ENCODE results near the gene PDGFA. TPM values are rescaled to one million over a fixed set of nuclear protein-coding genes. Genes with fewer than 3 reads are reported as not detected.

The PDGFA gene
- total RNA-seq, 2 experiments from 2014 or later, result 5.2 to 5.3 TPM

DNA sequence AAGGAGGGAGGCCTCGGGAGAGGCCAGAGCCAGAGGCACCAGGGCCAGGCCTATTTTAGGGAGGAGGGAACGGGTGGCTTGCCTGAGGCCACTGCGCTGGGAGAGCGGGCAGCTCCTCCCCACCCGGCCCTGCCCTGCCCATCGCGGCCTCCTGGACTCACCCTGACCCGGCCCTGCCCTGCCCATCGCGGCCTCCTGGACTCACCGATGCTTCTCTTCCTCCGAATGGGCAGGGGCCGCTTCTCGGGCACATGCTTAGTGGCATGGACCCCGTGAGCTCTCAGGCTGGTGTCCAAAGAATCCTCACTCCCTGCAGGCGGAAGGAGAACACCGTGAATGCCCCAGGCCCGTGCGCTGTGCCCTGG, 7.5 kb downstream of the PDGFA start:
- no peak overlapping the region for H3K27ac Mint-ChIP-seq
- DNase-seq (no peak), ATAC-seq (no peak)
- H3K9me3 Mint-ChIP-seq (ENCODE audit: low read depth), result no peaks in the 10 kb centered on the region
- H3K4me1 Mint-ChIP-seq, result peaks cover 7% of the 10 kb centered on the region
- no peaks in the 10 kb centered on the region for H3K36me3 Mint-ChIP-seq (ENCODE audit: low read depth)
- intact Hi-C loops (cut with DNase I, micrococcal nuclease), result no loop called here
- peaks cover 13% of the 10 kb centered on the region for H3K27me3 Mint-ChIP-seq
- POLR2A ChIA-PET, result no interaction called here
- no peak overlapping the region for H3K4me3 Mint-ChIP-seq
- CTCF ChIA-PET, result no interaction called here

DNA sequence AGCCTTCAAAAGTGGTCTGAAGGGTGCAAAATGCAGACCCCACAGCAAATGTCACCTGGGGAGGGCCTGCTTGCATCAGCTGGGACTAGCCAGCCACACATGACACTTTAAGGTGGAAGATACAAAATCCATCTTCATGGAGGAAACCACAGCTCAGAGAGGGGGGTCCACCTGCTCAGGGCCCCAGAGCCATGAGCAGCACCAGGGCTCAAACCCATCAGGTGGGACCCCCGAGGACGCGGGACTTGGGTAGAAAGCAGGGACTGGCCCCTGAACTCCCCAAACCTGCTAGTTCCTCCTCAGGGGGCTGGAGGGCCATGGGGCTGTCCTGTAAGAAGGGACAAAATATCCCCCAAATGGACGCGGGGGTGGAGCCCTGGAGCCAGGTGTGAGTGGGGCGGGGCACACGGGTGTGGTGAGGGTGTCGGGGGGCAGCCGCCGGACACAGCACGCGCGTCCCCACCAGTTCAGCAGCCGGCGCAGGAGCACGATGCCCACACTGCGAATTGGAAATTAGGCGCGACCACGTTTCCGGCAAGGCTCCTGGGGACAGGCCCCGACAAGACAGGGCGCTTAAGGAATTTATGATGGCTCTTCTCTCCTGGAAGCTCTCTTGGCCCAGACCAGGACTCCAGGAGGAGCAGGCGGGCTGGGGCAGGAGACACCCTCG, 8.0 kb downstream of the PDGFA start:
- no peak overlapping the region for H3K27ac Mint-ChIP-seq
- peaks cover 7% of the 10 kb centered on the region for H3K4me1 Mint-ChIP-seq
- POLR2A ChIA-PET, result no interaction called here
- intact Hi-C loops (cut with DNase I, micrococcal nuclease), result no loop called here
- ATAC-seq, result no peak
- H3K27me3 Mint-ChIP-seq, result peaks cover 13% of the 10 kb centered on the region
- CTCF ChIA-PET, result no interaction called here
- DNase-seq, result no peak
- H3K4me3 Mint-ChIP-seq, result no peak overlapping the region
- H3K36me3 Mint-ChIP-seq (ENCODE audit: low read depth), result no peaks in the 10 kb centered on the region
- H3K9me3 Mint-ChIP-seq (ENCODE audit: low read depth), result no peaks in the 10 kb centered on the region

- Mint-ChIP-seq H3K27ac (no peak overlapping the region), H3K36me3 (ENCODE audit: low read depth) (no peaks in the 10 kb centered on the region), H3K27me3 (peaks cover 8% of the 10 kb centered on the region), H3K9me3 (ENCODE audit: low read depth) (no peaks in the 10 kb centered on the region), H3K4me1 (peaks cover 7% of the 10 kb centered on the region), H3K4me3 (no peak overlapping the region)
- ATAC-seq, result no peak
- intact Hi-C loops (cut with DNase I, micrococcal nuclease), result no loop called here
- ChIA-PET CTCF (no interaction called here), POLR2A (no interaction called here)
- no peak for DNase-seq
These were observed 8.8 kb downstream of the PDGFA start for GRCh38 chr7:510782-511281.

GRCh38 chr7:510131-510481, 9.5 kb downstream of the PDGFA start:
- no peak overlapping the region for H3K4me3 Mint-ChIP-seq
- H3K27me3 Mint-ChIP-seq, result peaks cover 1% of the 10 kb centered on the region
- intact Hi-C loops (cut with DNase I, micrococcal nuclease), result no loop called here
- no peak overlapping the region for H3K27ac Mint-ChIP-seq
- no peak for DNase-seq
- H3K36me3 Mint-ChIP-seq (ENCODE audit: low read depth), result no peaks in the 10 kb centered on the region
- H3K9me3 Mint-ChIP-seq (ENCODE audit: low read depth), result no peaks in the 10 kb centered on the region
- ATAC-seq, result no peak
- peaks cover 7% of the 10 kb centered on the region for H3K4me1 Mint-ChIP-seq
- CTCF ChIA-PET, result no interaction called here
- POLR2A ChIA-PET, result no interaction called here

DNA sequence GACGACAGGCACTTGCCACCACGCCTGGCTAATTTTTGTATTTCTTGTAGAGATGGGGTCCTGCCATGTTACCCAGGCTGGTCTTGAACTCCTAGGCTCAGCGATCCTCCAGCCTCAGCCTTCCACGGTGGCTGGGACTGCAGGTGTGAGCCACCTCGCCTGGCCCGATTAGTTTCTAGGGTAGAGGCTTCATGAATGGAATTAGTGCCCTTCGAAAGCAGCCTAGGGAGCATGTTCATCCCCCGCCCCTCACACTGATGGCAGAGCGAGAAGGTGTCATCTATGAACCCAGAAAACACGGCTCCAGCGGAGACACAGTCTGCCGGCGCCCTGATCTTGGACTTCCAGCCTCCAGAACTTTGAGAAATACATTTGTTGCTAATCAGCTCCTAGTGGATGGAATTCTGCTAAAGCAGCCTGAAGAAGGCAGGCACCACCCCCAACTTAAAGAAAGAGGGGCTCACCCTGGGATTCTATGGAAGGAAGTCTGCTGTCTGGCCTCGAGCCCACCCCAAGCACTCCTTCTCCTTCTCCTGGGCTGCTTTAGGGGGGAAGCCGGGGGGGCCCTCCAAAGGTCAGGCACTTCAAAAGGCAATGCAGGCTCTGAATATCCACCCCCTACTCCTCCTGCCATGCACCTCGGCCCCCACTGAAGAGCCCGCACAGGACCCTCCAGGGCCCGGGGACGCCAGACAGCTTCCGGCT, 10.1 kb downstream of the PDGFA start:
- ChIA-PET CTCF (no interaction called here), POLR2A (no interaction called here)
- no peak overlapping the region for H3K4me3 Mint-ChIP-seq
- no peak overlapping the region for H3K27ac Mint-ChIP-seq
- ATAC-seq, result no peak
- peaks cover 7% of the 10 kb centered on the region for H3K4me1 Mint-ChIP-seq
- H3K9me3 Mint-ChIP-seq (ENCODE audit: low read depth), result no peaks in the 10 kb centered on the region
- no peak for DNase-seq
- intact Hi-C loops (cut with DNase I, micrococcal nuclease), result no loop called here
- H3K27me3 Mint-ChIP-seq, result no peaks in the 10 kb centered on the region
- no peaks in the 10 kb centered on the region for H3K36me3 Mint-ChIP-seq (ENCODE audit: low read depth)

DNA sequence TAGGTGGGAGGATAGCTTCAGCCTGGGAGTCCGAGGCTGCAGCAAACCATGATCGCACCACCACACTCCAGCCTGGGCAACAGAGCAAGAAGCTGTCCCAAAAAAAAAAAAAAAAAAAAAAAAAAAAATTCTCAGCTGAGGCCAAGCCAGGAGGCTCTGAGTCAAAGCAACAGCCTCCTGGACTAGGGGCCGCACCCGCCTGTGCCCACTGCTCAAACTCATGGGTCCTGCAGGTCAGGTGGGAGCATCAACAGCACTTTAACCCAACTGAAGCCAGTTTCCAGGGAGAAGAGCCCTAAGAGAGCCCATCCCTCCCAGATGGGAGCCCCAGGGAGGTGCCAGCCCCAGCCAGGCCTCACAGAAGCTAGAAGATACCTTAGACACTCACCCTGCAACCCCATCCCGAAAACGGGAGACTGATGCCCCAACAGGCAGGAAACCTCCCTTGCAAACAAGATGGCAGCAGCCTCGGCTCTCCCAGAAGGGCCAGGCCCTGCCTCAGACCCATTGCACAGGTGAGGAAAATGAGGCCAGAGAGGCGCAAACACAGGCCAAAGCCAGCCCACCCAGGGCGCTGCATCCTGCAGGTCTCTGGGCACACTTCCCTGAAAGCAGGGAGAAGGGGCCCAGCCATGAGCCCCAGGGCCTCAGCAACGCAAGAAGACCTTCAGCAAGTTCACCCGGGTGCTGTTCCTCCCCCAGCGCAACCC, 11.0 kb downstream of the PDGFA start:
- ATAC-seq (no peak), DNase-seq (no peak)
- H3K36me3 Mint-ChIP-seq (ENCODE audit: low read depth), result no peaks in the 10 kb centered on the region
- CTCF ChIA-PET, result no interaction called here
- no peaks in the 10 kb centered on the region for H3K27me3 Mint-ChIP-seq
- intact Hi-C loops (cut with DNase I, micrococcal nuclease), result no loop called here
- H3K4me1 Mint-ChIP-seq, result peaks cover 1% of the 10 kb centered on the region
- H3K27ac Mint-ChIP-seq, result no peak overlapping the region
- no peak overlapping the region for H3K4me3 Mint-ChIP-seq
- POLR2A ChIA-PET, result no interaction called here
- no peaks in the 10 kb centered on the region for H3K9me3 Mint-ChIP-seq (ENCODE audit: low read depth)

DNA sequence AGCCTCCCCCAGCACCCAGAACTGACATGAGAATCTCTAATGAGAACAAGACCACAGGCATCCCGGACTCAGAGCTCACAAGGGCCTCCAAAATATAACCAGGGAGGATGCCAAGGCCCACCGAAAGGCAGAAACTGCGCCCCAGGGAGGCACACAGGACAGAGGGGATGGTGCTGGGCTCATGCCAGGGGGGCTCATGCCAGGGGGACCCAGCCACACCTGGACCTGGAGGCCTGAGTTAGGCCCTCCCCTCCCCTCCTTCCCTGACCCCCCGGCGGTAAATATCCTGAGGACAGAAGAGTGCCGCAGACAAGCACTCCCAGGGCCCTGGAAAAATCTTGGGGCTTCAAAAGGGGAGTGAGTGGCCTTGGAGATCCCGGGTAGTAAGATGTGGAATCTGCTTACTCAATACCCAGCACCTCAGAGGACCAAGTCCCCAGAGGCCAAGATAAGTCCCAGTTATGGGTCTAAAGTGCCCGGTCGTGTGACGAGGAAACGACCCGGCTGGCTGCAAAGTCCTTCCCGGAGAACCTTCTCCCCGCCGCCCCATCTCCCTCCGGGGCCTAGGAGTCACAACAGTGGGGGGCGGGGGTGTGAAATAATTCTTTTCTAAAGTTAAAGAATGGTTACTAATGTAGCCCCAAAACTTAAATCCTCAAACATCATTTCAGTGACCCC, 11.9 kb downstream of the PDGFA start:
- no peaks in the 10 kb centered on the region for H3K9me3 Mint-ChIP-seq (ENCODE audit: low read depth)
- no peaks in the 10 kb centered on the region for H3K4me1 Mint-ChIP-seq
- H3K36me3 Mint-ChIP-seq (ENCODE audit: low read depth), result no peaks in the 10 kb centered on the region
- DNase-seq (no peak), ATAC-seq (no peak)
- H3K27me3 Mint-ChIP-seq, result no peaks in the 10 kb centered on the region
- no peak overlapping the region for H3K27ac Mint-ChIP-seq
- H3K4me3 Mint-ChIP-seq, result no peak overlapping the region
- intact Hi-C loops (cut with DNase I, micrococcal nuclease), result no loop called here
- POLR2A ChIA-PET, result no interaction called here
- CTCF ChIA-PET, result no interaction called here

DNA sequence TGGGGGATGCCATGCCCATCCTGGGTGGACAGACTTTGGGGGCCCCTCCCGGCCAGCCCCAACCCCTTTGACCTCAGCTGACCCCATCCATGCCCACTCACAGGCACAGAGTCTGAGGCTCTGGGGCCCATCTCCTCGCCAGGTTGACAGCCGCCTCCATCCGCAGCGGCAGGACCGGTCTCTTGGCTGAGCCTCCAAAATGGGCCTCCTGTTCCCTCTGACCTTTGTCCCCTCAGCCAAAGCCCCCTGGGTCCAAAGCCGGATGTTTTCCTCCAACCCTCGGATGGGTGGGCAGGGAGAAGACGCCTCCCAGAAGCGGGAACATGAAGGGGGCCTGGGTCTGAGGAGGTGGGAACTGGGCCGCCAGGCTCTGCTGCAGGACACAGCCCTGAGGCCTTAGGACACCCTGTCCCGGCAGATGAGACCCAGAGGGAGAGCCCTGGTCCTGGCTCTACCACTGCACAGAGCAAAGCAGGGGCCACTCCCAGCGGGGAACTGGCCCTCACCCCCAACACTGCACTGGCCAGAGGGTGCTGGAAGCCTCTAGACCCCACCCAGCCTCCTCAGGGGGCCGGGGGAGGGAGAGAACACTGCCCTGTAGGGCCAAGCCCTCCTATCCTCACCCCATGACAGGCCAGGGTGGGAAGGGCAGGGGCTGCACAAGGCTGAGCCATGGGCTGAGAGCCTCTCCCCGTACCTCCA, 12.6 kb downstream of the PDGFA start:
- intact Hi-C loops (cut with DNase I, micrococcal nuclease), result no loop called here
- ChIA-PET CTCF (no interaction called here), POLR2A (no interaction called here)
- no peak for ATAC-seq
- Mint-ChIP-seq H3K9me3 (ENCODE audit: low read depth) (no peaks in the 10 kb centered on the region), H3K36me3 (ENCODE audit: low read depth) (no peaks in the 10 kb centered on the region), H3K27me3 (no peaks in the 10 kb centered on the region), H3K4me3 (no peak overlapping the region), H3K27ac (no peak overlapping the region), H3K4me1 (no peaks in the 10 kb centered on the region)
- no peak for DNase-seq

DNA sequence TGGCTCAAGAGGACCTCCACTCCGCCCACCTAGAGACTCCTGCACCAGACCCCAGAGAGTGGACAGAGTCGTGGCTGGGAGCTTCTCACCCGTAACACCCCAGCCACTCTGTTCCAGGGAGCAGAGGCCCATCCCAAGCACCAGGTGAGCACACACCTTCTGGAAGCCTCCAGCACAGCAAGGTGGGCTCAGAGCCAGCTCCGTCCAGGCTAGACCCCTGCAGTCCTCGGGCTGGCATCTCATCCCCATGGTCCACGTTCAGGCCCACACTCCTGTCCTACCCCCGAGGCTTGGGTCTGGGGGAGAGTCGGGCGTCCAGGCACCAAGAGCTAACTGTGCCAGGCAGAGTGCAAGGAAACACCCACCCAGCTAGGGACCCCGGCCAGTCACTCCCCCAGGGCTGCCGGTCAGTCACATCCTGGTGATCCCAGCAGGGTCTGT, 13.2 kb downstream of the PDGFA start:
- no peak overlapping the region for H3K4me3 Mint-ChIP-seq
- ChIA-PET CTCF (no interaction called here), POLR2A (no interaction called here)
- no peak overlapping the region for H3K27ac Mint-ChIP-seq
- H3K4me1 Mint-ChIP-seq, result no peaks in the 10 kb centered on the region
- no peaks in the 10 kb centered on the region for H3K27me3 Mint-ChIP-seq
- DNase-seq (no peak), ATAC-seq (no peak)
- no peaks in the 10 kb centered on the region for H3K36me3 Mint-ChIP-seq (ENCODE audit: low read depth)
- no peaks in the 10 kb centered on the region for H3K9me3 Mint-ChIP-seq (ENCODE audit: low read depth)
- intact Hi-C loops (cut with DNase I, micrococcal nuclease), result no loop called here

- POLR2A ChIA-PET, result no interaction called here
- intact Hi-C loops (cut with DNase I, micrococcal nuclease), result no loop called here
- H3K4me3 Mint-ChIP-seq, result no peak overlapping the region
- CTCF ChIA-PET, result no interaction called here
- no peak for ATAC-seq
- H3K27me3 Mint-ChIP-seq, result no peaks in the 10 kb centered on the region
- no peaks in the 10 kb centered on the region for H3K9me3 Mint-ChIP-seq (ENCODE audit: low read depth)
- H3K4me1 Mint-ChIP-seq, result no peaks in the 10 kb centered on the region
- H3K36me3 Mint-ChIP-seq (ENCODE audit: low read depth), result no peaks in the 10 kb centered on the region
- DNase-seq, result no peak
- H3K27ac Mint-ChIP-seq, result no peak overlapping the region
These were observed 14.5 kb downstream of the PDGFA start for GRCh38 chr7:505171-505570.

DNA sequence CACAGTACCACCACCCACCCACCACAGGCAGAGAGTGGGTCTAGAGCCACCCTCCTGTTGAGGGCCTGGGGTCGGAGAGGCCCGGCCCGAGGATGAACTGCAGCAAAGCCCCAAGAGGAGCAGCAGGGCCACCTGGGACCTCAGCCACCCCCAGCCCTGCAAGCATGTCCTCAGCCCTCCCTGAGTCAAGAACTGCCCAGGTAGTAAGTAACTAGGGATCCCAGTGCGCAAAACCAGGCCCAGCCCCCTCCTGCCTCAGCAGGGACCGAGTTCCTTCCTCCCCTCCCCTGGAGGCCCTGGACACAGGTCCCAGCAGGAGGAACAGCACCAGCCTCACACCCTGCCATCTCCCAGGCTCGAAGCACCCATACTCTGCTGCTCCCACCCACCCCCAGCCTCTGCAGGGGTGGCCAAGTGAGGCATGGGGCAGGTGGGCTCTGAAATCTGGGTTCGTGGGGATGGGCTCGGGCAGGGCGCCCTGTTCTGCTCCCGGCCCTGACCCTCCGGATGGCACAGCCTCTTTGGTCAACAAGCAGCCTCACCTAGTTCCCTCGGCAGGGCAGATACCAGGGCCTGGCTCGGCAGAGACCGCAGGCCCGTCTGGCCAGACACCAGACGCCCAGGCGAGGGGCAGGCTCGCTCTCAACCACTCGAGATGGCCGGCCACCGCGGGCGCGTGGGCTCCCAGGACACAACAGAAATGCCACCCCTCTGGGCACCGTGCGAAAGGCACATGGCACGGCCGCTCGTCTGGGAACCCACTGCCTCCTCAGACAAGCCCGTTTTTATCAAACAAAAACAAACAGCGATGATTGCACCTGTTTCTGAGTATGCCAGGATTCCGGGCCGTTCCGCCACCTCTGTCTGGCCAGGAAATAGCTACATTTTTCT, 15.2 kb downstream of the PDGFA start:
- no peak for ATAC-seq
- H3K9me3 Mint-ChIP-seq (ENCODE audit: low read depth), result no peaks in the 10 kb centered on the region
- ChIA-PET CTCF (no interaction called here), POLR2A (no interaction called here)
- DNase-seq, result no peak
- intact Hi-C loops (cut with DNase I, micrococcal nuclease), result no loop called here
- H3K36me3 Mint-ChIP-seq (ENCODE audit: low read depth), result peaks cover 2% of the 10 kb centered on the region
- no peak overlapping the region for H3K27ac Mint-ChIP-seq
- H3K4me1 Mint-ChIP-seq, result no peaks in the 10 kb centered on the region
- no peaks in the 10 kb centered on the region for H3K27me3 Mint-ChIP-seq
- H3K4me3 Mint-ChIP-seq, result no peak overlapping the region
